Renal cortex interstitium (tissue), 15 donors: ENCODE results near the gene OR2A1. TPM values are rescaled to one million over a fixed set of nuclear protein-coding genes. Genes with fewer than 3 reads are reported as not detected.
"Not testable (repeated sequence)": the region's sequence is repeated elsewhere in the genome, so short reads cannot be mapped to it uniquely, and the experiment has no call there.

Source experiments
- DNase-seq, 11 donors: peaks; one replicate each; pipeline ENCODE4 v3.0.0-alpha.2; 2013; ENCODE audit warnings: low read depth in 9 of 11, low spot score in 4 of 11; ENCODE audit errors: extremely low read depth in 1 of 11
- long read RNA-seq, 16 experiments: transcript quantifications; one replicate each; lab custom pipeline, GENCODE V29; 2026
- polyA plus RNA-seq, 3 donors: library from polyadenylated mRNA; unstranded; fragments of 120-200 nt; gene quantifications; one replicate each; pipeline ENCODE4 v1.2.1, GENCODE V29; 2013; ENCODE audit not compliant: insufficient read length in 3 of 3

OR2A1 gene
- 1 to 10 TPM in 1 of 3 donors, under 1 TPM in 2; 0.42 to 1.1 (median 0.81) TPM for polyA plus RNA-seq
- long read RNA-seq, donor 1, result 0 reads
- long read RNA-seq, donor 2, partial matches to known transcripts, result 0 of 1 reads
- long read RNA-seq, donor 2, other reads (novel, unspliced or antisense), result 0 of 1 reads
- long read RNA-seq, donor 3, result 0 reads
- long read RNA-seq, donor 4, partial matches to known transcripts, result 0 of 3 reads
- long read RNA-seq, donor 4, other reads (novel, unspliced or antisense), result 0 of 3 reads
- long read RNA-seq, donor 5, result 0 reads
- long read RNA-seq, donor 6, result 0 reads
- long read RNA-seq, donor 7, result 0 reads
- long read RNA-seq, donor 8, result 0 reads
- long read RNA-seq, donor 9, result 0 reads
- long read RNA-seq, donor 10, result 0 reads
- long read RNA-seq, donor 11, result 0 reads
- long read RNA-seq, donor 12, result 0 reads
- long read RNA-seq, donor 13, result 0 reads
- long read RNA-seq, donor 14, result 0 reads
- long read RNA-seq, donor 15, partial matches to known transcripts, result 0 of 3 reads
- long read RNA-seq, donor 15, other reads (novel, unspliced or antisense), result 0 of 3 reads
- long read RNA-seq, donor 16, partial matches to known transcripts, result 0 of 1 reads
- long read RNA-seq, donor 16, other reads (novel, unspliced or antisense), result 0 of 1 reads

GRCh38 chr7:144311872-144312469 lies at the start of gene OR2A1:
TSS of gene OR2A1 (plus strand) at chr7:144312419. CDS start at chr7:144318125, 5,706 bp downstream.
- not testable (repeated sequence) for DNase-seq

GRCh38 chr7:144264692-144265091 lies 47.5 kb upstream of the OR2A1 start, which contains the start of gene OR2A7:
TSS of gene OR2A7 (minus strand) at chr7:144264792. CDS start at chr7:144259628, 5,164 bp downstream.
- not testable (repeated sequence) for DNase-seq

- DNase-seq, result not testable (repeated sequence)
Observed at GRCh38 chr7:144269188-144269587, 43.0 kb upstream of the OR2A1 start, which contains the start of gene CTAGE8. TSS of gene CTAGE8 (minus strand) at chr7:144269288. CDS start at chr7:144269250, 38 bp downstream.

GRCh38 chr7:144275281-144275680 lies 36.9 kb upstream of the OR2A1 start:
- DNase-seq, result not testable (repeated sequence)

DNA sequence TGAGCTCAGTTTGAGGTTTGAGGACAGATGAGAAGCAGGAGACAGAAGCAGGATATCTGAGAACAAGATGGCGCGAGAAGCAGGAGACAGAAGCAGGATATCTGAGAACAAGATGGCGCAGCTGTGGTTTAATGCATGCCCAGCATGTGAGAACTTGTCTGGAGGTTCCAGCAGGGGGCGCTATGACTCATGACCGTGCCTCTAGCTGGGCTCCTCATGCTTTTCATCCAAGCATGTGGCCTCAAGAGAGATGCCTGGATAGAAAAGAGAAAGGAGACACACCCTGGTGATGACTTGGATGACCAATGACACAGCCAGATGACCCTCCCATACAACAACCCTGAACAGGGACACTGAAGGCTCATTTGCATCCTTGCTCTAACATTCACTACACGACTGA lies 32.2 kb upstream of the OR2A1 start:
- DNase-seq, result not testable (repeated sequence)

- DNase-seq, result not testable (repeated sequence)
Observed at GRCh38 chr7:144281981-144282380, 30.2 kb upstream of the OR2A1 start.

DNA sequence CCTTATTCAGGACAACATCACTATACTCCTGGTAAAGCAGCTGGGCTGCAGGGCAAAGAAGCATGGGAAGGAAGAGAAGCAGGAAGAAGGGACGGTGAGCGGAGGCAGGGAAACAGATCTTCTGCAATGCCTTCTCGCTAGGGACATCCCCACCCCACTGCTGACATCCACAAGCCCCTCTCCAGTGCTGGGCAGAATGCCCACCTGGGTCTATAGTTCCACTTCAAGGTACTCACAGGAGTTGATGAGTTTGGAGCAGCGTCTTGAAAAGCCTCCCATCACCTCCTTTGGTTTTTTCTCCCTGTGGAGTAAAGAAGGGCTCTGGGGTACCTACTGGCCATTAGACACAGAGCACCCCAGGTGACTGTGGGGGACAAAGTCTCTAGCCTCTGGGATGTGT lies 29.7 kb upstream of the OR2A1 start:
- DNase-seq, result not testable (repeated sequence)

DNA sequence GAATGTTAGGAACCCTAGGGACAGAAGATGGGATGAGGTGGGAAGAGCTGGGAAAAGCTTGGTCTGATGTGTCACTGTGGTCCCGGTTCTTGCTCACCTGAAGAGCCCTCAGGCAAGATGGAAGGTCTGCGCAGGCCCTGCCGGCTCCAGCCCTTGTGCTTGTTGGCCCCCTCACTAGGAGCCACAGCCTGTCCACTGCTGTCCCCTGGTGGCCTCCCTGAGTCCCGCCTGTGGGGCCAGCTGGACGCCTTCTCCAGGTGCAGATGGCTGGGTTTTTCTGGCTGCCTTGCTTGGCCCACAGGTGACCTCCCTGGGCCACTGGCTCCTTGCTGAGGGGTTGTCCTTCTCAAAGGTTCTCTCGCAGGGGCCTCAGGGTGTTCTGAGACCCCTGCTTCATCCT lies 28.5 kb upstream of the OR2A1 start:
- not testable (repeated sequence) for DNase-seq

GRCh38 chr7:144287171-144287784 lies 24.9 kb upstream of the OR2A1 start:
- not testable (repeated sequence) for DNase-seq

DNA sequence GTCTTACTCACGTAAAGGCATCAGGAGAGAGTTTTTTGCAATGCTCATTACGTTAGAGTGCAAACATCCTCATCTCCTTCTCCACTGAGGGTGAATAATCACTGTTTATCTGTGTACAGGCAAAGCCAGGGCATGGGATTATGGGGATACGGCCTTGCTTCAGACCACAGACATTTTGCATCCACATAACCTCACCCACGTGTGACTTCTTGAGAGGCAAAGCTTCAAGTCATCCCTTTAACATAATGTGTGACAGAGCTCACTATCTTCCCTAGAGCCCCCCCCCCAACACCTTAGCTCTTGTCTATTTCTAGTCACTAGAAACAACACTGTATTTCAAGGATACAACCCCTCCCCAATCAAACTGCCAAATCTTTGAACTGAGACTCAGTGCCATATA lies 20.6 kb upstream of the OR2A1 start:
- DNase-seq, result not testable (repeated sequence)

- DNase-seq, result not testable (repeated sequence)
Observed at GRCh38 chr7:144292384-144293161, 19.6 kb upstream of the OR2A1 start.

DNA sequence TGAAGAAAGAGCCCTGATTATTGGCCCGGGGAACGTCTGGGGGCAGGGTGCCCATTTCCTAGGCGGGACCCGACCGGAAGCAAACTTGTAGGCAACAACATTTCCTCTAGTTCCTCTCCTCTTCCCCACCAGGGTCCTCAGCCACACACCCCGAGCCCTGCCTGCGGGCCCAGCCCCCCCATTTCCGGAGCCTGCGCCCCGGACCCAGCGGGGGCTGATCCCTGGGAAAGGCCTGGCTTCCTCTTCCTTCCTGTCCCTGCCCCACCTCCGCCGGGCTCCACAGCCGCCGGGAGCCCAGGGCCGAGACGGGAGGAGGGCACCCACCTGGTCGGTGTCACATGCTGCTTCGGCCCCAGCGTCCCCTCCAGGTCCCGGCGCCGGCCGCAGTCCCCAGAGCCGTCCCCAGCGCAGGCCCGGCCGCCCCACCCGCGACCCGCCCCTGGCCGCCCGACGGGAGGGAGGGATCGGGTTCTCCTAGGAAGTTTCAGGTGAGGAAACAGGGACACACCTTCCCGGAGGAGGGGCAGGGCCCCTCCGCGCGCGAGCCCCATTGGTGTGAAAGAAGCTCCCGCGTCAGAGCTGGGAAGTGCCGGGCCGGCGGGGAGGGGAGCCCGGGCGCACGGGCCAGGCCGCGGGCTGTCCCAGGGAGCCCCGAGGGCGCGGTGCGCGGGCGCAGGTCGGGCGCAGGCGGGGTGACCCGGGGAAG lies 18.3 kb upstream of the OR2A1 start:
- not testable (repeated sequence) for DNase-seq

- not testable (repeated sequence) for DNase-seq
Observed at GRCh38 chr7:144302578-144303303, 9.5 kb upstream of the OR2A1 start.

DNA sequence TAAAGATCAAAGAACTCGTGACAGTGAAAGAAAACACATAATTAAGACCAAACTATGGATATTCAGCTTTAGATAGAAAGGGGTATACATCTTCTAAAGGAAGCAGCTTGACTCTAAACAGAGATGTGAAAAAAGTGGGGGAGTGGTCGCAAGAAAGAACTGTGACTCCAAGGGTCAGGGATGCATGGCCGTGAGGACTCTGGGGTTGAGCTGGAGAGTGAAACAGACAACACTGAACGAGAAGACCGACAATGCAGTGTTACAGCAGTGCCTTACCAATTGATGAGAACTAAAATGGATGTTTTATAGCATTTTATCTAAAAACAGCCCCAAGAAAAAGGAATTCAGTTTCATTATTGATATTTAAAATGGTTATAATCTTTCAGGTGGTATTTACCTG lies 8.6 kb upstream of the OR2A1 start:
- DNase-seq, result not testable (repeated sequence)

DNA sequence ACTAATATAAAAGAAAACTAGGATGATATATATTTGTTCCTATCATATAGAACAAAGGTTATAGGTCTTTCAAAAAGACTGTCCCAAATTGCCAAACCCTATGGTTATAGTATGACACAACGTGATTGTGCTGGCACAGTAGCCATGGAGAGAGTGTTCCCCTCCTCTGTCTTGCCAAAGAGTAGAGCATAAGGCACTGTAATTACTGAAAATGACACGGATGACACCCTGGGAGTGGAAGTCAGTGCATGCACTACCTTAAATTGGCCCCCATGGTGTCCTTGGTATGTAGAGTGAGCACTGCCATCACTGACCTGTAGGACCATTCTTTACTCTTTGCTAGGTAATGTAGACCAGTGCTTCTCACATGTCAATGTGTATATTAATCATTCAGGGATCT lies 7.1 kb upstream of the OR2A1 start:
- not testable (repeated sequence) for DNase-seq

GRCh38 chr7:144309702-144310101 lies 2.5 kb upstream of the OR2A1 start:
- not testable (repeated sequence) for DNase-seq

GRCh38 chr7:144311218-144311617 lies 1.0 kb upstream of the OR2A1 start:
- DNase-seq, result not testable (repeated sequence)
